COLO668 (cell line): ENCODE results near the gene MIPEP.

Experiments
- DNase-seq: peaks from one replicate; lab custom pipeline; 2025; ENCODE audit not compliant: unreplicated experiment; lab: John Stamatoyannopoulos, UW

MIPEP gene

DNA sequence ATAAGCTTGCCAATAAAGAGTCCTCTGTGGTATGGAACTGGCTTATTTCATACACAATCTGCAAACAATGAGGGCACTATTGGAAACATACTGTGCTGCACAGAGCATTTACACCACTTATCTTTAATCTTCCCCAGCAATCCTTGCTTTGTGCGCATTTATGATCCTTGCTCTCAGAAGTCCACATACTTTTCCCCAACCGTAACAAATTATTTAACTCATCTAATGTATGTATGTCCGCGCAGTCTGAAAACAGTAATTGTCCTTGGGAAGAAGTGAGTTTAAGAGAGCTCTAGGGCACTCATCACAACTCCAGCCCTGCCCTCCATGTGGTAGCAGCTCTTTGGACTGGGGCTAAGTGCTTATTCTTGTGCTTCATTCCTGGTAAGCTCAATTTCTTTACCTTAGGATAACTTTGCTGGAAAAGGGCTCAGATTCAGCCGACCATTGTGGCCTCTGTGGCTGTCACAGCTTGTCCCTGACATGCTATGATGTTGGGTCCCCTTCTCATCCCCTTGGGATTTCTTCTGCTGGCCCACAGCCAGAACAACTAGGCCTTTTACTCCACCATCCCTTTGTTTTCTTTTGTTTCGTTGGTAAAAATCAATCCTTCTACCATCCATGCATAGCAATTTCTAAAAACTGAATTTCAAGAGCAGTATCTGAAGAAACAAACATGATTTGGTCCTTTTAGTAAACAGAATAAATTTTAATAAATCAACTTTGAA, 166.3 kb downstream of the MIPEP start:
- DNase-seq = no peak

DNA sequence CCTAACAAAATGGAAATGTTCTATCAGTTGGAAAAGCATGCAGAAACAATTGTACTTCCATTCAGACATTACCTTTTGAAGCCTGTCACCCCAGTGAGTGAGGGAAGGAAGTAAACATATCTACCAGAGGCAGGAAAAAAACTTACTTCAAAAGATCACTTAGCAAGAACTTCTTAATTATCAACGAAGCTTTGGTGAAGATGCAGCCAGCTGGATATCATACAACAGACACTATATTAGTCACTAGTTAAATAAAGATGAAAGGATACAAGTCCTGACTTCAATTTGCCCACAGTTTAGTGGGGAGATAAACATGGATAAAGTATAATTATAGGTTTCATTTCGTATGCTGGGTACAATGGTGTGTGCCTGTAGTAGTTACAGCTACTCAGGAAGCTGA, 170.2 kb downstream of the MIPEP start:
- no peak for DNase-seq

DNA sequence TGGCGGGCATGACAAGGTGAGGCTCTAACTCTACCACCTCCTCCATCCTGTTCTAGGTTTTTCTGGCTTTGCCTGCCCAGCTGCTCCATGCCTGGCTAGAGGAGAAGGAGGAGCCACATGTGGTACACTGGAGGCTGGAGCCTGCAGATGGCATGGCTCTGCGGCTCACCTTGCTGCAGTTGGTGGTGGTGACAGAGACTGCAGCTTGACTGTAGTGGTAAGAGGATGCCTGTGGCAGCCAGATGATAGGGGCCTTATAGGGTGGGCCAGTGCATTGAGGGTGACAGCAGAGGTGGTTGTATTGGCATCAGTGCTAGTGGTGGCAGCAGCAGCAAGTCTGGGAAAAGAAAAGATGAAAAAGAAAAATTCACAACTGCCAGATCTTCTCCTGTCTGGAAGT, 172.8 kb downstream of the MIPEP start:
- DNase-seq = no peak

DNA sequence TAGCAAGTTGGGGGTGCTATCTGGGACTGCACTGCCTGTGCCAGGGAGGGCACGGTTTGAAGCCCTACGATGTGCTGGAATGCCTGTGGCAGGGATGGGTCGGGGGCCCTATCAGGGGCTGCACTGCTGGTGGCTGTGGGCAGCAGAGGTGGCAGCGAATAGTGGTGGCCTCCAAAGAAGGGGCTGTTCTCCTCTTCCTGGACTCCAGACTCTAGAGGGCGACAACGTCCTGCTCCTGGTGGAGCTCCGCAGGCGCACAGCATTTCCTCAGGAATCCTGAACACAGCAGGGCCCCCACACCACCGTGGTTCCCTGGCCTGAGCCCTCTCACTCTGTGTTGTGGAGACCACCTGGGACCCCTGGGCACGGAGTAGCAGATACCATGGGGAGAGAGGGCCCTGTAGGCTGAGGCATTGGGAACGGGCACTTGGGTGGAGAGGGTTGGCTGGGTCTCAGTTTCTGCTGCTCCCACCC, 173.4 kb downstream of the MIPEP start:
- DNase-seq = peak; percentile 73

DNA sequence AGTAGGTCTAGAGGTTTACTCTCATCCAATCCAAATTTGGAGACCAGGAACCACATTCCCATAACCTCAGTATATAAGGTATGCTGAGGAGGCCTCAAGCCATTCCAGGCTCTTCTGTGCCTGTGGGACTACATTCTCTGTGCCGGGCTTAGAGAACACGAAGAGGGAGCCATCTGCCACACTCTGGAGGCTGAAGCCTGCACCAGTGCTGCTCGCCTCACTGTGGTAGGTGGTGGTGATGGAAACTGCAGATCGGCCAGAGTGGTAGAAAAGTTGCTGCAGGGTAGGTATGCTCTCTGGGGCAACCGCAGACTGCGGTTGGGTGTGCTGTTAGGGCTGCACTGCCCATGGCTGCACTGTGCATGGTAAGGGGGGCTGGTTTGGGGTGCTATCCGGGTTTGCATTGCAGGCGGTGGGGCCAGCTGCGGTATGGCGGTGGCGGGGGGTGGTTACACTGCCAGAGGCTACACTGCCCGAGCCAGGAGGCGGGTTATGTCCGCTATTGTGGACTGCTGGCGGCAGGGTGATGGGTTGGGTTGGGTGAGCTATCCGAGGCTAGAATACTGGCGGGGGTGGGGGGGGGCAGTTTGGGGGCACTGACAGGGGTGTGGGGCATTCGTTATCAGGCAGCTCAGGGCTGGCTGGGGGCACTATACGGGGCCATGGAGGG, 174.0 kb downstream of the MIPEP start:
- DNase-seq = no peak

DNA sequence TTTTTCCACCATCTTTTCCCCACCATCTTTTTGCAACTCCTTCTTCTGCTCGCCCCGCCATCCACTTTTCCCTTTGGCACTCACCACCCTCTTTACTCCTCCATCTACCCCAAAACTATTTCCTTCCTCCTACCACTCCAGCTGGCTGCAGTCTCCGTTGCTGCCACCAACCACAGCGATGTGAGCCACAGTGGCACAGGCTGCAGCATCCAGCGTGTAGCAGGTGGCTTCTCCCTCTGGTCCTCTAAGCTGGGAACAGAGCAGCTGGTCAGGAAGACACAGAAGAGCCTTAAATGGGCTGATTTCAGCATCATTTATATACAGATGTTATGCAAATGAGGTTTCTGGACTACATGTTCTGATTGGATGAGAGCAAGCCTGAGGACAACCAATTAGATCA, 174.5 kb downstream of the MIPEP start:
- no peak for DNase-seq

DNA sequence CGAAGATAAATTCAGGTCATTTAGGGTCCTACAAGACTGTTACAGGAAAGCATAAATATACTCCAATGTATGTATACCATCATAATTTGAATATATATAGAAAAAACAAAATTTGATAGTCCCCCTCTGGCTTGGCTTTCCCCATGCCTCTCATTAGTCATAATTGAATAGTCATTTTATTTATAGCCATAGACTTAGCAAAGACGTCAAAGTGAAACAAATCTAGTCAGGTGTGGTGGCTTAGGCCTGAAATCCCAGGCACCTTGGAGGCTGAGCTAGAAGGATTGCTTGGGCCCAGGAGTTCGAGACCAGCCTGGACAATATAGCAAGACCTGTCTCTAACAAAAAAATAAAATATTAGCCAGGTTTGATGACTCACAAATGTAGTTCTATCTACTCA, 177.8 kb downstream of the MIPEP start:
- DNase-seq = no peak

DNA sequence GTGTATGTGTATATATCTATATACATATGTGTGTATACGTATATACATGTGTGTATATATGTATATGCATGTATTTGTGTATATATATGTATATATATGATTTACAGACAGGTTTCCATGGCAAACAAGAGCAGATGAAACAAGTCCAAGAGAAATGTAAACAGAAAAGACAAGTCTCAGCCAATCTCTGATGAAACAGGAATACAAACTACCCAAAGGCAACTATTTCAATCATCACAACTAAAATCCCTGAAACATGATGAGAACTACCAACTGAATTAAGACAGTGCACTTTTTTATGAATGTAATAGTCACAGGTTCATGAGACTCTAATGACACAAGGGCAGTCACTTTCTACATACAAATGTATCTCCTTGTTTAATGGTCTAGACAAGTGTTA, 178.8 kb downstream of the MIPEP start:
- no peak for DNase-seq

DNA sequence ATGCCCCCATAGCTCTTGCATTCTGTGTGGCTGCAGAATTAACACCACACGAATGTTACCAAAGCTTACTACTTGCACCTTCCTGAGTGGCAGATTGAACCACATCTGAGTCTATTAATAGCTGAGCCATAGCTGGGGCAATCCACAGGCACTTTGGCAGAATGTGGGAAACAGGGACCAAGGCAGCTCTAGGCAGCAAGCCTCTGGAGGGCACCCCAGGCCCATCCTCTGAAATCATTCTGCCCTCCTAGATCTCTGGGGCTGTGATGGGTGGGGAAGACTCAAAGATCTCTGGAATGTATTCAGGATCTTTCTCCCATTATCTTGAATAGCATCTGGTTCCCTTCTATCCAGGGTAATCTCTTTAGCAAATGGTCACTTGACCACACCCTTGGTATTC, 179.7 kb downstream of the MIPEP start:
- no peak for DNase-seq

DNA sequence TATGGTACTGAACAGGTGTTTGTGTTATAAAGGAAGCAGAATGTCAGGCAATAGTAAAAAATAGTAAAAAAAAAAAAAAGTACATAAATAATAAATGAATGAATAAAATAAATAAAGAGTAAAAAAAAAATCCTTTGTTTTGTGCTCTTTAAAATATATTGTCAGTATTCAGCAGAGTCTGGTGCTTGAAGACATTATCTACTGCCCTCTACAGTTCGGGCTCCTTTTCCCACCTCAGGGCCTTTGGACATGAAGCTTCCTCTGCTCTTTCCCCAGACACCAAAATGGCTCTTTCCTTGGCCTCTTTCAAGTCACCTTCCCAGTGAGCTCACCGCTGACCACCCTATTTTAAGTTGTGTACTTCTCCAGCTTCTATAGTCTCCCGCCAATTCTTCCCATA, 181.5 kb downstream of the MIPEP start:
- peak; percentile 42 for DNase-seq

DNA sequence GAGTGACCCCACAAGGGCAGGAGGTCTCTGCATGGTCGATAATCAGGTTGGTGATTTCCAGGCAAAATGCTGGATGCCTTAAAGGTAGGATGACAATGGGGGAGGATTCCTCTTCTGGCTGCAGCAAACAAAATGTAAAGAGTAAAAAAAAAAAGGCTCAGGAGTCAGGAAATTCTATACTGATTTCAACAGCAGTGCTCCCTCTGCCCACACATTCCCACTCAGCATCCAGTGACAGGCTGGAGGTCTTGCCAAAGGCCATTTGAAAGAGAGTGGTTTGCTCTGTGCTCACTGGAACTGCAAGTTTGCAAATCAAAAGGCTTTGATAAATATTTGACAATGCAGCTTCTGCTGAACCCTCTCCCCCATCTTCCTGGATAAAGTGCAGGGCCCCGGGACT, 183.6 kb downstream of the MIPEP start:
- no peak for DNase-seq

DNA sequence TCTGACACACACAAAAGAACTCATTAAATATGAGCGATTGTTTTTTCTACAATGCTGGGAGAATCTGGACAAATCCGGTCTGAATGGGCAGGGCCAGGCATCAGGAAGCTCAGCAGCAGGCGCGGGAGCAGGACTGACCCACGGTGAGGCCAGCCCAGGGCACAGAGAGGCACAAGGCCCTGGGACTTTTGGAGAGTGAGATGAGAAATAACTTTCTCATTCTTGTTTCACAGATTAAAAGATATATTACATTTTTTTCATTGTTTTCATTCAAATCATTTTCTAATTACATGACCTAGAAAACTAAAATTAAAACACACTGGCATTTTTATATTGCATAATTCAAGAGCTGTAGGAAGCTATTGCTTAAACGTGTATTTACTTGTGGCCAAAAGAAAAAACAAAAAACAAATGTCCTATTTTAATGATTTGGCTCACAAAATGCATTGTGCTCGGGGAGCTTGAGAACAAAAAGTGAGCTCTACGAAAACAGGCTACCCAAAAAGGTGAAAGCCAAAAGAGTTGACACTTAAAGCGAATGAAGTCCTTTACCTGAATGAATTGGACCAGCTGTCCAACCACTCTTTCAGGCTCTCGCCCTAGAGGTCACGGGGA, 185.8 kb downstream of the MIPEP start:
- no peak for DNase-seq

DNA sequence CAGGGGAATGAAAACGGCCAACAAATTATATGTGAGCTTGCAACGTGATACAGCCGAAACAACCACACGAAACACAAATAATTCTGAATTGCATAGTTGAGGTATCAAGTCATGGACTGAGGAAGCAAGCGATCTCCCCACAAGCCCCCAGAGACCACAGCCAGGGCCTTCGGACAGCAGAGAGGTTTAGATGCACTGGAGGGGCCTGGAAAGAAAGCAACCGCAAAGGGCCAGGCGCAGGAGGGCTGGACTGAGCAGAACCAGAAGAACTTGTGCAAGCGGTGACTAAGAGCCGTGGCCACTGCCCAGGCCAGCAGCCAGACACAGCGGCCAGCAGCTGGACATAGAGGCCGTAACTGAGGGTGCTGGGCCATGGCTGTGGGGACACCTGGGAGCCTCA, 187.6 kb downstream of the MIPEP start:
- no peak for DNase-seq

DNA sequence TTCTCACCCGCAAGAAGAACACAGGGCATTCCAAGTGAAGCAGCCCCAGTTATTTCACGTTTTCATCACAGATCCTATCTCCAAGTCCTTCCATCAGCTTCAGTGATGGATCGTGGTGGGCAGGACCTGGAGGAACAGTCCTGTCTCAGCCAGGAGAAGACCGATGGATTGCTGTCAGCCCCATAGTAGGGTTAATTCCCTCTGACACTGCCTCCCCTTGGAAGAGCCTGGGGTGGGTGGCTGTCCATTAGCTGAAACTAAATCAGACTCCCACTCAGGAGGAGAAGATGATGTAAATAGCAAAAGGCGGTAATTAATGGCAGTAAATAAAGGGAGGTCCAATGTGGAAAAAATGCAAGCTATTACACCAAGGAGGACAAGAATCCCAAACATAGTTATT, 188.0 kb downstream of the MIPEP start:
- DNase-seq = no peak

DNA sequence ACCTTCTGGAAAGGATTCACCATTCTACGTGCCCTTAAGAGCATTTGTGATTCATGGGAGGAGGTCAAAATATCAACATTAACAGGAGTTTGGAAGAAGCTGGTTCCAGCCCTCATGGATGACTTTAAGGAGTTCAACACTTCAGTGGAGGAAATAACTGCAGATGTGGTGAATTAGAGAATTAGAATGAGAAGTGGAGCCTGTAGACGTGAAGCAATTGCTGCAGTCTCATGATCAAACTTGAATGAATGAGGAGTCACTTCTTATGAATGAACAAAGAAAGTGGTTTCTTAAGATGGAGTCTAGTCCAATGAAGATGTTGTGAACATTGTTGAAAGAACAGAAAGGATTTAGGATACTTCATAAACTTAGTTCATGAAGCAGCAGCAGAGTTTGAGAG, 189.9 kb downstream of the MIPEP start:
- no peak for DNase-seq

DNA sequence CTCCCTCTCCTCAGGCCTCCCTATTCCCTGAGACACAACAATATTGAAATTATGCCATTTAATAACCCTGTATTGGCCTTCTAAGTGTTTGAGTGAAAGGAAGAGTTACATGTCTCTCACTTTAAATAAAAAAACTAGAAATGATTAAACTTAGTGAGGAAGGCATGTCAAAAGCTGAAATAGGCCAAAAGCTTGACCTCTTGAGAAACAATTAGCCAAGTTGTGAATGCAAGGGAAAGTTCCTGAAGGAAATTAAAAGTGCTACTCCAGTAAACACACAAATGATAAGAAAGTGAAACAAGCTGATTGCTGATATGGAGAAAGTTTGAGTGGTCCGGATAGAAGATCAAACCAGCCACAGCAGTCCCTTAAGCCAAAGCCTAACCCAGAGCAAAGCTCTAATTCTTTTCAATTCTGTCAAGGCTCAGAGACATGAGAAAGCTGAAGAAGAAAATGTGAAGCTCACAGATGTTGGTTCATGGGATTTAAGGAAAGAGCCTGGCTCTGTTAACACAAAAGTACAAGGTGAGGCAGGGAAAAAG, 191.4 kb downstream of the MIPEP start:
- DNase-seq = no peak

DNA sequence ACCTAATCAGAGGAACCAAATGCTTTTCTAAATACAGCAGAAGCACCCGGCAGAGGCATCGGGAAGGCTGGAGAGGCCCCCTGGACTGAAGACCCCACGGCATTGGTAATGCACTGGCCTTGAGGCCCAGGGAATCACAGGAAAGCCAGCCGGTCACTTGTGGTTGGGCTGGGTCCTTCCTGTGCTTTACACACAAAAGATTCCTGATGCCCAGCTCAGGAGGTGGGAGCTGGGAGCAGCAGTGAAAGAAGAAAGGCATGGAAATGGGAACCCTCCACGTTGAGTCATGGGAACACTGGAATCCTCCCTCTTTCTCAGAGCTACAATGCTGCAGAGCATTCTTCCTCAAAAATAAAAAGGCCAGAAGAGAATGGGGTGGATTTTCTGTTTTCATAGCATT, 192.6 kb downstream of the MIPEP start:
- DNase-seq = no peak

DNA sequence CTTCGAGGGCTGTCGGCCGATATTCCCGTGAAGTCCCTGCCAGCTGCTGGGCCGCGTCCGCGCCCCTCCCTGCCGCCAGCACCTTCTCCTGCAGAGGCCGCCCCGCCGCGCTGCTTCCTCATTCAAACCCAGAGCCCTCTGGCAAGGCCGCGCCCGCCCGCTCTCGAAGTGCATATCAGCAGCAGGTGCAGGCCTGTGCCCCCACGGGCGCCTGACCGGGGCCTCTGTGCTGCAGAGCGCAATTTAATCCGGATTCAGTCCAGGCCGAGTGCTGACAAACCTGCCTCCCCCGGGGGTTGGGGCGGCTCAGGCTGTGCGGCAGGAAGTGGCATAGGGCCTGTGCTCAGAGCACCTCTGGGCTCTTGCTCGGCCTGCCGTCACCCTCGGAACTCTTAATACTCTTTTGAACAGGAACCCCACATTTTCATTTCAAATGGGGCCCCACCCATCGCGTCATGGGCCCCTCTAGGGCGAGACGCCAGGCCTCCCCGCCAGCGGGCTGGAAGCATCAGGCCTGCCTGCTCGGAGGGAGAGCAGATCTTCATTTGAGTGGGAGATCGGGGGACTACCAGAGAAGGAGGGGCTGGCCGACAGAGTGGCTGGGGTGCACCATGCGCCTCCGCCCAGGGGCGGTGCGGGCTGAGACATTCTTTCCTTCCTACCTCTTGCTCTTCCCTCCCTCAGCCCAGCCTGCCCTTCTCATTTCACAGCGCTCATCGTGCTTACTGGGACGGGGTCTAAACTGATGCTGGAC, 193.3 kb downstream of the MIPEP start:
- DNase-seq = peak; percentile 38

DNA sequence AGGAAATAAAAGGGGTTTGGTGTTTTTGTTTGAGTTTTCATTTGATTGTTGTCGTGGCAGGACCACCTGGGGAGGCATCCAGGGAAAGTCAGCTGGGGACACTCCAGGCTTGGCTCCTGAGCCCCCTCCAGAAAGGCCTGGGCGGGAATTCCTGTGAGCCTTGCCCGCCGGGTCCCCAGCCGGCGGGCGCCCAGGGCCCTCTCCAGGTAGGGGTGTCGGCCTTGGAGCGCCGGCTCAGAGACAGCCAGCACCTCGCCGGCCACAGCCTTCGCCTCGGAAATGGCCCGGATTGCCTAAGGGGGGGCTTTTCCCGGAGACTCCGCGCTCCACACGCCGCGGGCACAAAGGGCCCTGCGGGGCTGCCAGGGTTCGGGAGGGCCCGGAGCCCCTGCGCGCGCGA, 194.0 kb downstream of the MIPEP start:
- no peak for DNase-seq

DNA sequence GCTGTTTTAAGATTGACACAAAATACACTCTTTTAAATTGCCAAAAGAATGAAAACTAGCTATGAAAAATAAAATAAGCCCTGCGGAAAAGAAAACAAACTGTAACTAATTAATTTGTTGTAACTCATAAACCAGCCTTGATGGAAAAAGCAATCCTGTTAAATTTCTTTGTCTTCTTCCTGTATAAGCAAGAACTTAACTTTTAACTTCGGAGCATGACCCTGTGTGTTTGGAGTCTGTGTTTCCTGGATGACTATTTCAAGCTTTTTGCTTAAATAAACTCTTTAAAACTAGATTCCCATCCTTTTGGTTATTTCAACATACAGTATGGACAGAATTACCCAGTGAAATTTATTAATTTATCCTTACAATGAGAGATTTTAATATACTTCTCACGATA, 196.4 kb downstream of the MIPEP start:
- no peak for DNase-seq

DNA sequence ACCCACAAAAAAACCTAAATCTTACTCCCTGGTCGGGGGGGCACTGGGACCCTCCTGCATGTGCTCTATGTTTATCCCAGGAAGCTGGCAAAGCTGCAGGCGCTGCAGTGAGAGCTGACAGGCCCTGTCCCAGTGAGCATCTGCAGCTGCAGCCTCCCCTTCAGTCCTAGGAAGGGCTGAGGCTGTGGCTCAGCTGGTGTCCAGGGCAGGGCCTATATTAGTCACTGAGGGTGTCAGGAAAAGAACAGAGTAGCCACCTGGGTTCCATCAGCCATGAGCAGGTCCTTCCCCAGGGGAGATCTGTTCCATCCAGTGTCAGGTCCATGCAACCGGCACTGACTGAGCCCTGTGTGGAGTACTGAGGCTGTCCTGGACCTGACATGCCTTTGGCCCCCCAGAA, 198.5 kb downstream of the MIPEP start:
- DNase-seq = no peak
